B cell (primary cell): ENCODE data around the gene FOXA3.

ENCODE experiments used
- CTCF ChIP-seq: fragments of 200-600 bp; IDR thresholded peaks from one replicate; pipeline ENCODE4 v1.8.0; 2022; ENCODE audit warnings: antibody characterized with exemption, mild to moderate bottlenecking
- EZH2 ChIP-seq: IDR thresholded peaks from 2 replicates; pipeline ENCODE4 v1.6.1; 2012; ENCODE audit warnings: borderline replicate concordance, low read depth, mild to moderate bottlenecking, moderate library complexity, low read length; ENCODE audit not compliant: insufficient read depth, poor library complexity, severe bottlenecking

GRCh38 chr19:45886427-45887199, 22.5 kb downstream of the FOXA3 start:
- TF ChIP-seq EZH2 (no peak), CTCF (no peak)
